Fibroblast of lung (primary cell): ENCODE data around the gene USP47. TPM values are rescaled to one million over a fixed set of nuclear protein-coding genes. Genes with fewer than 3 reads are reported as not detected.

Experiments
- DNase-seq, 2 donors: peaks; one replicate each; pipeline versions ENCODE4 v3.0.0 to v3.0.0-alpha.2; 2010; ENCODE audit warnings: low read depth in 2 of 2
- H2AFZ ChIP-seq: 2 replicates; pipeline ENCODE4 v1.5.1; 2012; ENCODE audit warnings: low read length, control low read depth, inconsistent platforms
- H3K27ac ChIP-seq: 2 replicates; pipeline ENCODE4 v1.5.1; 2011; ENCODE audit warnings: low read length, control low read depth; ENCODE audit not compliant: insufficient read depth
- H3K27me3 ChIP-seq: 2 replicates; pipeline ENCODE4 v1.5.1; 2011; ENCODE audit warnings: mild to moderate bottlenecking, low read length; ENCODE audit not compliant: control insufficient read depth, insufficient read depth
- H3K36me3 ChIP-seq: 2 replicates; pipeline ENCODE4 v1.5.1; 2011; ENCODE audit warnings: low read length; ENCODE audit not compliant: control insufficient read depth, insufficient read depth
- H3K4me1 ChIP-seq: 2 replicates; pipeline ENCODE4 v1.5.1; 2011; ENCODE audit warnings: low read length; ENCODE audit not compliant: control insufficient read depth, insufficient read depth; ENCODE audit errors: extremely low read depth
- H3K4me2 ChIP-seq: 2 replicates; pipeline ENCODE4 v1.5.1; 2011; ENCODE audit warnings: low read length, control low read depth; ENCODE audit not compliant: insufficient read depth; ENCODE audit errors: extremely low read depth
- H3K4me3 ChIP-seq, 4 experiments: fragments of 200-600 bp in 1 of 4; sonication (generic) in 1 of 4; replicated peaks in 1 of 4; 2 replicates each; pipeline ENCODE4 v1.5.1; 2011 to 2016; ENCODE audit warnings: low read length in 4 of 4, low read depth in 3 of 4, mild to moderate bottlenecking in 3 of 4, control low read depth in 2 of 4, inconsistent platforms in 1 of 4, mixed read lengths in 1 of 4; ENCODE audit not compliant: insufficient read depth in 1 of 4; ENCODE audit errors: control extremely low read depth in 1 of 4
- H3K79me2 ChIP-seq: 2 replicates; pipeline ENCODE4 v1.5.1; 2012; ENCODE audit warnings: mild to moderate bottlenecking, low read length, inconsistent platforms; ENCODE audit not compliant: control insufficient read depth, insufficient read depth
- H3K9ac ChIP-seq: 2 replicates; pipeline ENCODE4 v1.5.1; 2011; ENCODE audit warnings: mild to moderate bottlenecking, low read length, control low read depth; ENCODE audit not compliant: insufficient read depth
- H3K9me3 ChIP-seq: 2 replicates; pipeline ENCODE4 v1.5.1; 2012; ENCODE audit warnings: low read depth, low read length; ENCODE audit not compliant: control insufficient read depth, insufficient read depth
- H4K20me1 ChIP-seq: 2 replicates; pipeline ENCODE4 v1.5.1; 2011; ENCODE audit warnings: low read length; ENCODE audit not compliant: control insufficient read depth, insufficient read depth; ENCODE audit errors: extremely low read depth
- EZH2 ChIP-seq: IDR thresholded peaks from 2 replicates; pipeline ENCODE4 v1.5.1; 2012; ENCODE audit warnings: low read length, control low read depth, mild to moderate bottlenecking; ENCODE audit errors: missing control alignments
- polyA plus RNA-seq, 2 donors: library from polyadenylated mRNA; depleted of rRNA in 1 of 2; stranded (reverse) in 1 of 2; unstranded in 1 of 2; fragments of >200 nt; gene quantifications; 2 replicates each; pipeline ENCODE4 v1.2.1, GENCODE V29; 2011 to 2012; ENCODE audit warnings: missing spikeins in 1 of 2
- total RNA-seq: library from RNA; depleted of rRNA; stranded (reverse); fragments of >200 nt; gene quantifications from 2 replicates; pipeline ENCODE4 v1.2.1, GENCODE V29; 2014
- TF ChIP-seq, protein P1 (sequence below), 2 donors: IDR thresholded peaks in 1 of 2; conservative IDR thresholded peaks in 1 of 2; 1 replicate in 1 of 2; 2 replicates in 1 of 2; pipeline ENCODE4 v1.5.1; 2011 to 2012; ENCODE audit warnings: low read length in 2 of 2, control low read depth in 1 of 2, inconsistent platforms in 1 of 2, low read depth in 1 of 2, mild to moderate bottlenecking in 1 of 2

USP47 gene
- total and polyA plus RNA-seq, 2 donors (not counting 1 experiment from before 2014, with no cell fraction given) = 40.3 to 162 TPM

DNA sequence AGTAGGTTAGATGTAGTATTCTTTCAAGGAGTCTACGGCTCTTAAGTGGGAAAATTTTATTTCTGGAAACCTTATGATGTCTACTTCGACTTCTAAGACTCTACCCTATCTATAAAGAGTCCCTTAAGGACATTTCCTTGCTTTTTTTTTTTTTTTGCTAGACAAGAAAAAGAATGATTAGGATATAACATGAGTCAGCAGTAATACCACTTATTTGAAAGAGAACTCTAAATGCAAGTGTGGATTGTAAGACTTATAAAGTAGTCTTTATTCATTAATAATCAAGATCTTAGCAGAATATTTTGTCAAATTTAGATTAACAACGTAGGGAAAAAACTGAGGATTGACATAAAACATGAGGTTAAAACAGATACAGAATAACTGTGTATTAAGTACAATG, 95.7 kb downstream of the USP47 start:
- H3K9ac ChIP-seq = no peak overlapping the region
- H3K27me3 ChIP-seq = no peaks in the 10 kb centered on the region
- H3K4me1 ChIP-seq = peaks cover 3% of the 10 kb centered on the region
- no peaks in the 10 kb centered on the region for H3K79me2 ChIP-seq
- H3K36me3 ChIP-seq = no peaks in the 10 kb centered on the region
- no peak overlapping the region for H2AFZ ChIP-seq
- peak; percentile 11 to 23 for DNase-seq
- no peak overlapping the region for H3K4me3 ChIP-seq
- no peak overlapping the region for H3K4me2 ChIP-seq
- no peaks in the 10 kb centered on the region for H3K9me3 ChIP-seq
- no peaks in the 10 kb centered on the region for H4K20me1 ChIP-seq
- H3K27ac ChIP-seq = no peak overlapping the region
- TF ChIP-seq EZH2 = no peak
- TF ChIP-seq, protein P1, sequence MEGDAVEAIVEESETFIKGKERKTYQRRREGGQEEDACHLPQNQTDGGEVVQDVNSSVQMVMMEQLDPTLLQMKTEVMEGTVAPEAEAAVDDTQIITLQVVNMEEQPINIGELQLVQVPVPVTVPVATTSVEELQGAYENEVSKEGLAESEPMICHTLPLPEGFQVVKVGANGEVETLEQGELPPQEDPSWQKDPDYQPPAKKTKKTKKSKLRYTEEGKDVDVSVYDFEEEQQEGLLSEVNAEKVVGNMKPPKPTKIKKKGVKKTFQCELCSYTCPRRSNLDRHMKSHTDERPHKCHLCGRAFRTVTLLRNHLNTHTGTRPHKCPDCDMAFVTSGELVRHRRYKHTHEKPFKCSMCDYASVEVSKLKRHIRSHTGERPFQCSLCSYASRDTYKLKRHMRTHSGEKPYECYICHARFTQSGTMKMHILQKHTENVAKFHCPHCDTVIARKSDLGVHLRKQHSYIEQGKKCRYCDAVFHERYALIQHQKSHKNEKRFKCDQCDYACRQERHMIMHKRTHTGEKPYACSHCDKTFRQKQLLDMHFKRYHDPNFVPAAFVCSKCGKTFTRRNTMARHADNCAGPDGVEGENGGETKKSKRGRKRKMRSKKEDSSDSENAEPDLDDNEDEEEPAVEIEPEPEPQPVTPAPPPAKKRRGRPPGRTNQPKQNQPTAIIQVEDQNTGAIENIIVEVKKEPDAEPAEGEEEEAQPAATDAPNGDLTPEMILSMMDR (conservative IDR thresholded peaks at IDR 0.05 in 1 of 2, IDR thresholded peaks at IDR 0.05 in 1 of 2; ENCODE audit: low read depth in 1 of 2, low read length in 2 of 2) = no peak

DNA sequence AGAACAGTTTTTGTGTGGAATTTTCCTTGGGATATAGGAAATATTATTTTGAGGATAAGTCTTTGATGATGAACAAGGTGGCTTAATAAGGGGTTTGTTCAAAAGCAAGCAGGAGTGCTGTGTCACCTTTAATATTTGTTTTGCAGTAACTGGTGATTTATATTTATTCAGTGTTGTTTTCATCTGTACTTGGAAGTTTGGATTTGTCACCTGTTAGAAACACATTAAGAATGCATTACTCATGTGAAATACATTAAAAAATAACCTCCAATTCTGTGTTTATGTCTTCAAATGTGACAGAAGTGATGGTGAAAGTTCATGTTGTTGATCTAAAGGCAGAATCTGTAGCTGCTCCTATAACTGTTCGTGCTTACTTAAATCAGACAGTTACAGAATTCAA, 96.2 kb downstream of the USP47 start:
- H3K9ac ChIP-seq = no peak overlapping the region
- no peak for TF ChIP-seq EZH2
- TF ChIP-seq, protein P1 (conservative IDR thresholded peaks at IDR 0.05 in 1 of 2, IDR thresholded peaks at IDR 0.05 in 1 of 2; ENCODE audit: low read depth in 1 of 2, low read length in 2 of 2) = no peak
- no peak overlapping the region for H3K27ac ChIP-seq
- peaks cover 3% of the 10 kb centered on the region for H3K4me1 ChIP-seq
- no peaks in the 10 kb centered on the region for H4K20me1 ChIP-seq
- no peaks in the 10 kb centered on the region for H3K9me3 ChIP-seq
- H3K4me3 ChIP-seq = no peak overlapping the region
- H3K4me2 ChIP-seq = no peak overlapping the region
- no peaks in the 10 kb centered on the region for H3K27me3 ChIP-seq
- no peak overlapping the region for H2AFZ ChIP-seq
- no peaks in the 10 kb centered on the region for H3K79me2 ChIP-seq
- no peak for DNase-seq
- H3K36me3 ChIP-seq = peaks cover 2% of the 10 kb centered on the region

DNA sequence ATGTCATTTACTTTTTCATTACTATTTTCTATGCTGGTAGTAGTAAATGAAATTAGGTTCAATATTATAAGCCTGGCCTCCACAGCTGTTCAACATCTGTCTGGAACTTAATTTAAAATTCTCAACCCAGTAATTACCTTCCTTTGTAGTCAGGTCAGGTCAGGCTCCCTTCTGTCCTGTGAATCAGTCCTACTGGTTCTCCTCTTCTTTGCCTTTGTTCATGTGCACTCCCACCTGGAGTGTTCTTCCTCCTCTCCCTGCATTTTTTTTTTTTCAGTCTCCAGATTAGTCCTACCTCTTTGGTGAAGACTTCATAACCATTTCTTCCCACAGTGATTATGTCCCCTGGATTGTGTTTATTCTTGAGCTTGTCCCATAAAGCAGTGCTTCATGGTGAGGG, 98.8 kb downstream of the USP47 start:
- Histone ChIP-seq H3K9ac (no peak overlapping the region), H3K79me2 (no peaks in the 10 kb centered on the region), H3K27me3 (no peaks in the 10 kb centered on the region), H3K36me3 (peaks cover 5% of the 10 kb centered on the region), H3K4me2 (no peak overlapping the region), H3K4me3 (no peak overlapping the region), H2AFZ (no peak overlapping the region), H3K4me1 (peaks cover 3% of the 10 kb centered on the region), H3K9me3 (no peaks in the 10 kb centered on the region), H3K27ac (no peak overlapping the region), H4K20me1 (no peaks in the 10 kb centered on the region)
- DNase-seq = no peak
- TF ChIP-seq EZH2 = no peak
- TF ChIP-seq, protein P1 (conservative IDR thresholded peaks at IDR 0.05 in 1 of 2, IDR thresholded peaks at IDR 0.05 in 1 of 2; ENCODE audit: low read depth in 1 of 2, low read length in 2 of 2) = no peak
